H1 (cell line): ENCODE results near the gene DCAF17. TPM values are rescaled to one million over a fixed set of nuclear protein-coding genes. Genes with fewer than 3 reads are reported as not detected.

Experiments
- CTCF ChIA-PET: fragments of 300-600 bp; sonication (Branson Sonifier 250); formaldehyde crosslinking; loops from one replicate; lab custom pipeline; 2021; ENCODE audit not compliant: partially characterized antibody; lab: Charles Lee
- POLR2A ChIA-PET: fragments of 300-600 bp; sonication (Branson Sonifier 250); formaldehyde crosslinking; loops from one replicate; lab custom pipeline; 2021; ENCODE audit warnings: inconsistent platforms; ENCODE audit not compliant: partially characterized antibody; lab: Charles Lee
- DNase-seq, 2 experiments: peaks; one replicate each; pipeline versions ENCODE4 v3.0.0 to v3.0.0-alpha.2; 2010 to 2022; ENCODE audit warnings: low spot score in 2 of 2, low read depth in 1 of 2, mixed read lengths in 1 of 2
- FAIRE-seq: peaks from 2 replicates; lab custom pipeline; 2011; peaks lifted over from hg19 to GRCh38; lab: Jason Lieb, UNC
- H2AFZ ChIP-seq: 2 replicates; pipeline ENCODE4 v1.8.1; 2012; ENCODE audit warnings: low read length, inconsistent platforms
- H2AK5ac ChIP-seq: 2 replicates; pipeline ENCODE4 v1.6.1; 2013; ENCODE audit warnings: low read depth, low read length
- H2BK120ac ChIP-seq: replicated peaks from 2 replicates; pipeline ENCODE3; 2013; ENCODE audit warnings: low read depth, low read length, inconsistent platforms
- H2BK12ac ChIP-seq: 2 replicates; pipeline ENCODE4 v1.6.1; 2013; ENCODE audit warnings: low read depth, low read length
- H2BK15ac ChIP-seq: 2 replicates; pipeline ENCODE4 v1.6.1; 2013; ENCODE audit warnings: low read length
- H2BK20ac ChIP-seq: 2 replicates; pipeline ENCODE4 v1.6.1; 2013; ENCODE audit warnings: low read length
- H2BK5ac ChIP-seq: 2 replicates; pipeline ENCODE4 v1.6.1; 2013; ENCODE audit warnings: low read depth, low read length
- H3K14ac ChIP-seq: 2 replicates; pipeline ENCODE4 v1.6.1; 2013; ENCODE audit warnings: inconsistent platforms; ENCODE audit not compliant: insufficient read length
- H3K18ac ChIP-seq: 2 replicates; pipeline ENCODE4 v1.6.1; 2013; ENCODE audit warnings: low read length; ENCODE audit errors: extremely low read depth
- H3K23ac ChIP-seq: 2 replicates; pipeline ENCODE4 v1.6.1; 2013; ENCODE audit warnings: inconsistent platforms; ENCODE audit not compliant: insufficient read length
- H3K23me2 ChIP-seq: 2 replicates; pipeline ENCODE4 v1.6.1; 2013; ENCODE audit warnings: low read depth, low read length
- H3K27ac ChIP-seq: 2 replicates; pipeline ENCODE4 v1.6.1; 2011; ENCODE audit warnings: low read depth, low read length, inconsistent platforms
- H3K27me3 ChIP-seq, 4 experiments: replicated peaks in 1 of 4; 1 replicate in 1 of 4; 2 replicates in 3 of 4; pipeline versions ENCODE4 v1.6.1 to v1.8.1; 2011 to 2013; ENCODE audit warnings: low read length in 3 of 4, mild to moderate bottlenecking in 3 of 4, inconsistent platforms in 2 of 4, mixed read lengths in 2 of 4, moderate library complexity in 1 of 4; ENCODE audit not compliant: control insufficient read depth in 3 of 4, insufficient read depth in 3 of 4; ENCODE audit errors: extremely low read depth in 1 of 4
- H3K36me3 ChIP-seq, 4 experiments: 2 replicates each; pipeline versions ENCODE4 v1.6.1 to v1.8.1; 2011 to 2013; ENCODE audit warnings: mild to moderate bottlenecking in 4 of 4, low read length in 3 of 4, moderate library complexity in 2 of 4, control low read depth in 1 of 4, inconsistent platforms in 1 of 4; ENCODE audit not compliant: insufficient read depth in 4 of 4, control insufficient read depth in 2 of 4
- H3K4ac ChIP-seq: replicated peaks from 2 replicates; pipeline ENCODE3; 2013; ENCODE audit warnings: low read length, low read depth, mixed read lengths, inconsistent platforms; ENCODE audit not compliant: insufficient read length
- H3K4me1 ChIP-seq, 4 experiments: replicated peaks in 1 of 4; 1 replicate in 1 of 4; 2 replicates in 3 of 4; pipeline versions ENCODE4 v1.6.1 to v1.8.1; 2011 to 2013; ENCODE audit warnings: low read length in 3 of 4, inconsistent platforms in 2 of 4, mixed read lengths in 1 of 4; ENCODE audit not compliant: insufficient read depth in 4 of 4, control insufficient read depth in 3 of 4
- H3K4me2 ChIP-seq, 2 experiments: 2 replicates each; pipeline versions ENCODE4 v1.6.1 to v1.8.1; 2011 to 2013; ENCODE audit warnings: low read depth in 2 of 2, low read length in 2 of 2, control low read depth in 1 of 2, inconsistent platforms in 1 of 2, mild to moderate bottlenecking in 1 of 2; ENCODE audit not compliant: insufficient read depth in 1 of 2
- H3K4me3 ChIP-seq, 4 experiments: fragments of 200-600, 300-600 bp in 1 of 4; sonication (generic), shearing (Covaris generic), sonication (Bioruptor Twin) in 1 of 4; 2 replicates each; pipeline versions ENCODE4 v1.5.1 to v1.8.1; 2011 to 2016; ENCODE audit warnings: low read length in 4 of 4, low read depth in 3 of 4, control low read depth in 2 of 4, inconsistent platforms in 2 of 4, mild to moderate bottlenecking in 2 of 4, mixed read lengths in 1 of 4, moderate library complexity in 1 of 4; ENCODE audit not compliant: insufficient read depth in 2 of 4; ENCODE audit errors: extremely low read depth in 1 of 4
- H3K56ac ChIP-seq: replicated peaks from 2 replicates; pipeline ENCODE3; 2013; ENCODE audit warnings: low read depth, mild to moderate bottlenecking, mixed read lengths, low read length, inconsistent platforms; ENCODE audit not compliant: insufficient read length
- H3K79me1 ChIP-seq: 2 replicates; pipeline ENCODE4 v1.6.1; 2013; ENCODE audit warnings: low read depth, low read length, control low read depth
- H3K79me2 ChIP-seq, 2 experiments: 2 replicates each; pipeline versions ENCODE4 v1.6.1 to v1.8.1; 2012 to 2013; ENCODE audit warnings: low read length in 2 of 2, mild to moderate bottlenecking in 2 of 2, inconsistent platforms in 1 of 2; ENCODE audit not compliant: insufficient read depth in 2 of 2, control insufficient read depth in 1 of 2
- H3K9ac ChIP-seq, 4 experiments: replicated peaks in 1 of 4; 1 replicate in 1 of 4; 2 replicates in 3 of 4; pipeline versions ENCODE4 v1.6.1 to v1.8.1; 2011 to 2013; ENCODE audit warnings: low read depth in 3 of 4, low read length in 3 of 4, control low read depth in 2 of 4, mild to moderate bottlenecking in 2 of 4, moderate library complexity in 2 of 4, inconsistent platforms in 1 of 4; ENCODE audit errors: extremely low read depth in 1 of 4
- H3K9me3 ChIP-seq, 2 experiments: 2 replicates each; pipeline versions ENCODE4 v1.6.1 to v1.8.1; 2012 to 2013; ENCODE audit warnings: mild to moderate bottlenecking in 2 of 2, moderate library complexity in 2 of 2, control low read depth in 1 of 2, inconsistent platforms in 1 of 2, low read depth in 1 of 2, low read length in 1 of 2, mixed read lengths in 1 of 2; ENCODE audit not compliant: insufficient read depth in 2 of 2
- H4K20me1 ChIP-seq, 2 experiments: replicated peaks in 1 of 2; 2 replicates each; pipeline versions ENCODE3 to v1.8.1; 2011 to 2013; ENCODE audit warnings: inconsistent platforms in 2 of 2, low read length in 2 of 2, mild to moderate bottlenecking in 1 of 2; ENCODE audit not compliant: insufficient read depth in 2 of 2, control insufficient read depth in 1 of 2
- H4K5ac ChIP-seq: 2 replicates; pipeline ENCODE4 v1.6.1; 2013; ENCODE audit warnings: low read length, low read depth, mixed read lengths, inconsistent platforms; ENCODE audit not compliant: insufficient read length
- H4K8ac ChIP-seq: 2 replicates; pipeline ENCODE4 v1.8.0; 2013; ENCODE audit warnings: mild to moderate bottlenecking, moderate library complexity, low read length, inconsistent platforms; ENCODE audit not compliant: insufficient read depth; ENCODE audit errors: extremely low read depth
- H4K91ac ChIP-seq: replicated peaks from 2 replicates; pipeline ENCODE3; 2013; ENCODE audit warnings: low read length, mixed read lengths, inconsistent platforms; ENCODE audit not compliant: insufficient read length
- HDAC2 ChIP-seq, 2 experiments: fragments of 300-600 bp in 1 of 2; sonication (generic) in 1 of 2; IDR thresholded peaks; 2 replicates each; pipeline ENCODE4 v1.6.1; 2011 to 2012; ENCODE audit warnings: low read depth in 2 of 2, low read length in 2 of 2, mild to moderate bottlenecking in 2 of 2, moderate library complexity in 2 of 2, borderline replicate concordance in 1 of 2, inconsistent platforms in 1 of 2
- PHF8 ChIP-seq: fragments of 200-600 bp; sonication (generic); conservative IDR thresholded peaks from 2 replicates; pipeline ENCODE4 v1.7.1; 2012; ENCODE audit warnings: low read depth, mild to moderate bottlenecking, inconsistent platforms, low read length, moderate library complexity
- POU5F1 ChIP-seq: IDR thresholded peaks from 2 replicates; pipeline ENCODE4 v1.6.1; 2011; ENCODE audit warnings: low read depth, mild to moderate bottlenecking, low read length, moderate library complexity
- RAD21 ChIP-seq, 2 experiments: IDR thresholded peaks in 1 of 2; conservative IDR thresholded peaks in 1 of 2; 2 replicates each; pipeline ENCODE4 v1.6.1; 2011; ENCODE audit warnings: low read depth in 2 of 2, low read length in 2 of 2, improper control_type of control experiment in 1 of 2, inconsistent platforms in 1 of 2, mild to moderate bottlenecking in 1 of 2, moderate library complexity in 1 of 2
- RFX5 ChIP-seq: IDR thresholded peaks from 2 replicates; pipeline ENCODE4 v1.6.1; 2011; ENCODE audit warnings: low read depth, low read length, improper control_type of control experiment, borderline replicate concordance
- WGBS, 2 experiments: shearing (Covaris generic) in 1 of 2; methylation state at CpG; one replicate each; pipeline versions ENCODE4 v1.1.6 to v1.1.7; 2013 to 2015; ENCODE audit warnings: low lambda C conversion rate in 2 of 2, mixed read lengths in 2 of 2, inconsistent platforms in 1 of 2, low coverage in 1 of 2, missing lambda C conversion rate in 1 of 2; ENCODE audit not compliant: insufficient replicate concordance in 2 of 2, insufficient coverage in 1 of 2, insufficient read length in 1 of 2; ENCODE audit errors: extremely low coverage in 1 of 2, missing lambda C conversion rate in 1 of 2; 5-methylcytosine and 5-hydroxymethylcytosine counted together
- polyA plus RNA-seq, 7 experiments: library from polyadenylated mRNA; depleted of rRNA in 3 of 7; stranded (reverse) in 5 of 7; unstranded in 2 of 7; fragments of >200 nt in 5 of 7; fragments of 200-250 nt in 2 of 7; gene quantifications; 1 replicate in 5 of 7; 2 replicates in 1 of 7; 4 replicates in 1 of 7; pipeline versions ENCODE4 v1.2.1 to v1.2.3, GENCODE V29; 2011 to 2013; ENCODE audit warnings: missing spikeins in 2 of 7, mixed read lengths in 2 of 7
- total RNA-seq: library from RNA; stranded (reverse); fragmentation: NEBNext Ultra II Directional; extraction: Animal tissue kit (Norgen Biotek cat#: 25700); gene quantifications from 2 replicates; pipeline ENCODE4 v1.2.1, GENCODE V29; 2021

Gene DCAF17
- total and polyA plus RNA-seq, 2 of the 8 experiments (the other 6 are each of a cell fraction or from before 2014, with no cell fraction given), result 10.7 to 30.0 TPM

- Histone ChIP-seq H2BK15ac (no peak overlapping the region), H3K4ac (no peak overlapping the region), H3K9me3 (peaks cover 4 to 8% of the 10 kb centered on the region in 2 experiments; a peak in 3 of 4 replicates), H3K23ac (no peak overlapping the region), H3K56ac (no peak overlapping the region), H2AFZ (no peak overlapping the region), H3K27me3 (no peaks in the 10 kb centered on the region), H3K4me1 (peaks cover 2 to 20% (median 7%) of the 10 kb centered on the region in 4 experiments; a peak in 5 of 7 replicates), H3K4me2 (no peak overlapping the region), H2BK5ac (no peak overlapping the region), H3K14ac (no peak overlapping the region), H4K8ac (no peak overlapping the region), H3K79me1 (no peaks in the 10 kb centered on the region), H3K79me2 (peaks cover 0 to 92% of the 10 kb centered on the region in 2 experiments; a peak in 3 of 4 replicates), H3K23me2 (no peaks in the 10 kb centered on the region), H4K5ac (no peak overlapping the region), H3K9ac (no peak overlapping the region), H3K18ac (no peak overlapping the region), H2AK5ac (no peak overlapping the region), H2BK20ac (no peak overlapping the region), H4K91ac (no peak overlapping the region), H2BK120ac (no peak overlapping the region), H3K4me3 (no peak overlapping the region), H3K27ac (no peak overlapping the region), H4K20me1 (no peaks in the 10 kb centered on the region), H2BK12ac (no peak overlapping the region), H3K36me3 (peaks cover 0 to 9% (median 0%) of the 10 kb centered on the region in 4 experiments; a peak in 2 of 8 replicates)
- ChIA-PET CTCF (interaction anchor here (1.9 kb wide), 1 partner anchor 12 kb away, joined by 4 read pairs; no protein-coding TSS in a partner anchor), POLR2A (no interaction called here)
- WGBS, 2 experiments, result 94% methylated on average over 2 of the region's 2 CpGs; no CpG with 5 or more reads in 1 of the 2 experiments
- DNase-seq (no peak), FAIRE-seq (no peak)
- TF ChIP-seq PHF8, result no peak
- no peak for TF ChIP-seq HDAC2 (IDR thresholded peaks at IDR 0.05; ENCODE audit: borderline replicate concordance in 1 of 2, low read depth in 2 of 2, low read length in 2 of 2)
- TF ChIP-seq POU5F1, result no peak
- TF ChIP-seq RAD21 (IDR thresholded peaks at IDR 0.05 in 1 of 2, conservative IDR thresholded peaks at IDR 0.05 in 1 of 2; ENCODE audit: low read depth in 2 of 2, low read length in 2 of 2), result no peak
- no peak for TF ChIP-seq RFX5
These were observed 29.3 kb upstream of the DCAF17 start for GRCh38 chr2:171404719-171405118.
